HUES64 (cell line): ENCODE data around the gene IL1RAPL1.

Experiments used
- H3K27ac ChIP-seq: 2 replicates; pipeline ENCODE4 v1.7.0; 2013; ENCODE audit warnings: low read depth, low read length, inconsistent platforms
- H3K27me3 ChIP-seq: 2 replicates; pipeline ENCODE4 v1.6.1; 2013; ENCODE audit warnings: mild to moderate bottlenecking, low read length; ENCODE audit not compliant: insufficient read depth
- H3K36me3 ChIP-seq: 2 replicates; pipeline ENCODE4 v1.6.1; 2013; ENCODE audit warnings: mild to moderate bottlenecking, low read length; ENCODE audit not compliant: insufficient read depth
- H3K4me1 ChIP-seq: 2 replicates; pipeline ENCODE4 v1.6.1; 2013; ENCODE audit warnings: mild to moderate bottlenecking, low read length, moderate library complexity; ENCODE audit not compliant: insufficient read depth
- H3K4me3 ChIP-seq: 2 replicates; pipeline ENCODE4 v1.5.1; 2013; ENCODE audit warnings: mild to moderate bottlenecking, low read length, moderate library complexity
- H3K9ac ChIP-seq: 2 replicates; pipeline ENCODE4 v1.6.1; 2013; ENCODE audit warnings: mild to moderate bottlenecking, low read depth, low read length
- H3K9me3 ChIP-seq: 2 replicates; pipeline ENCODE4 v1.6.1; 2013; ENCODE audit warnings: low read depth, low read length; ENCODE audit not compliant: insufficient read depth
- WGBS: fragments of 150-250, 120-280 bp; methylation state at CpG from one replicate; pipeline ENCODE4 v1.1.7; 2013; ENCODE audit warnings: missing lambda C conversion rate; 5-methylcytosine and 5-hydroxymethylcytosine counted together

The IL1RAPL1 gene

DNA sequence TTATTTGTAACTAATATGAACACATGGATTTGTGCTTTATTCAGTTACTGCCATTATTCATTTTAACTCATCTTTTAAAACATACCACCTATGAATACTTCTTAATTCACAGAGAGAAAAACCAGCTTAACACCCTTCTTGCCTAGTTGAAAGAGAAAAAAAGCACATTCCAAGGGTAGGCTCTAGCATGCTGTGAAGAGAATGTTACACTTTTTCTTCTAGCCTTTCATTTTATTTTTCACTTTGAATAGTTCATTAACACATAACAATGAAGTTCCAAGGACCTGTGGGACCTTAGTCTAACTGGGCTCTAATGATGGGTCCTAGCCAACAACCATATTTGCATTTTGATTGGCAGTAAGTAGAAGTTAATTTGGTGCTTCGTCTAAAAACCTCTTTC lies 1348.2 kb downstream of the IL1RAPL1 start:
- Histone ChIP-seq H3K27ac (no peak overlapping the region; the same call in 1 of the 2 replicates), H3K9me3 (no peaks in the 10 kb centered on the region), H3K27me3 (no peaks in the 10 kb centered on the region), H3K36me3 (no peaks in the 10 kb centered on the region), H3K9ac (no peak overlapping the region), H3K4me1 (peaks cover 20% of the 10 kb centered on the region), H3K4me3 (no peak overlapping the region)
- WGBS, result no CpG with 5 or more reads among the region's 1 CpG

DNA sequence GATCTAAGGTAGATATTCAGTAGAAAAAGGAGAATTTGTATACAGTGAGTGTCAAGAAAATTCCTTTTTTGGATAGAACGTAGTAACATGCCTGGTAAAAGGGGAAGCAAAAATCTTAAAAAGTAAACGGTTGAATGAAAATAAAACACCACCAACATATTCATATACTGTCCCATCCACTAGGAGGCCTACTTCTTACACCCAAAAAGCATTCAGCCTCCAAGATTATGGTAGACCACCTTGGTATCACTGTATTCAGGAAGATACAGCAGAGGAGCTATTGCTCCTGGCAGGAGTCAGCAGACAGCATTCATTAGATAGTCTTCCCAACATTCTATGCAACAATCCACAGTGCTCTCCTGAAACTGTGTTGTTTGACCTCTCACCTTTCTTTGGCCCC lies 1353.5 kb downstream of the IL1RAPL1 start:
- H3K36me3 ChIP-seq, result no peaks in the 10 kb centered on the region
- 92% methylated on average over 1 of the region's 2 CpGs for WGBS

DNA sequence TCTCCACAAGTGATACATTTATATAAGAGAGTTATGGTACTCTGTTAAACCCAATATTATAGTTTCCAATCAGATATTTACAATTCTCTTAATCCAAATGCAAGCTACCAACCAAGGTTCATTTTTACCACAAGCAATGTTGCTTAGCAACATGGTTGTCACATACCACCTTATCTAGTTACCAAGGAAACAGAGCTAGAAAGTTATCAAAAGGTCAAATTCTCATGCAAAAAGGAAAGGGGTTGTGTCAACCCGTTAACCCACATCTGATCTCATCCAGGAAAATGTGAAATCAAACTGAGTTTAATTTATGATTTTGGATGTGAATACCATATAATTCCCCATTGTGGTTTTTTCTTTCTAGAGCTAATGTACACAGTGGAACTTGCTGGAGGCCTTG lies 1354.0 kb downstream of the IL1RAPL1 start:
- Histone ChIP-seq H3K9me3 (no peaks in the 10 kb centered on the region), H3K27me3 (no peaks in the 10 kb centered on the region), H3K36me3 (no peaks in the 10 kb centered on the region), H3K27ac (no peak overlapping the region), H3K4me1 (peaks cover 5% of the 10 kb centered on the region), H3K4me3 (no peak overlapping the region), H3K9ac (no peak overlapping the region)
- 40% methylated on average over 1 of the region's 1 CpG for WGBS

More for the DNA sequence above, 1353.5 kb downstream of the IL1RAPL1 start:
- Histone ChIP-seq H3K9ac (no peak overlapping the region), H3K9me3 (no peaks in the 10 kb centered on the region), H3K4me1 (peaks cover 11% of the 10 kb centered on the region), H3K4me3 (no peak overlapping the region), H3K27ac (no peak overlapping the region), H3K27me3 (no peaks in the 10 kb centered on the region)

DNA sequence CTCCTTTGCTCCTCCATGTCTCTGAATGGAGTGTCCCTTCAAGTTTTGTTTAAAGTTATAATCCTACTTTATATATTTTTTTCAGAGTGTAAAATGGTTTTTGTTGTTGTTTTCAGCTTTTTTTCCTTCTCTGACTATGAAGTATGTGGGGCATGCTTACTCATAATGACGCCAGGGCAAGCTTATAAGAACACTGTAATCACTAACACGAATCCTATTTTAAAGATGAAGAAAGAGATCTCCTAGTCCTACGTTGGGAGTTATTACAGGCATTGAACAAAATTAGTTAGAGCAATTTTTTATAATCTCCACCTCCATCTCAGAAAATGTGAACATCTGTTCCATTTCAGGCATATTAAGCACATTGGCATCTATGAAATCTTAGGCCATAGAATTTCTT lies 1360.0 kb downstream of the IL1RAPL1 start:
- no peaks in the 10 kb centered on the region for H3K36me3 ChIP-seq
- no peaks in the 10 kb centered on the region for H3K9me3 ChIP-seq
- 95% methylated on average over 2 of the region's 3 CpGs for WGBS
- no peak overlapping the region for H3K4me3 ChIP-seq
- no peaks in the 10 kb centered on the region for H3K4me1 ChIP-seq
- no peak overlapping the region for H3K27ac ChIP-seq
- no peak overlapping the region for H3K9ac ChIP-seq
- no peaks in the 10 kb centered on the region for H3K27me3 ChIP-seq

DNA sequence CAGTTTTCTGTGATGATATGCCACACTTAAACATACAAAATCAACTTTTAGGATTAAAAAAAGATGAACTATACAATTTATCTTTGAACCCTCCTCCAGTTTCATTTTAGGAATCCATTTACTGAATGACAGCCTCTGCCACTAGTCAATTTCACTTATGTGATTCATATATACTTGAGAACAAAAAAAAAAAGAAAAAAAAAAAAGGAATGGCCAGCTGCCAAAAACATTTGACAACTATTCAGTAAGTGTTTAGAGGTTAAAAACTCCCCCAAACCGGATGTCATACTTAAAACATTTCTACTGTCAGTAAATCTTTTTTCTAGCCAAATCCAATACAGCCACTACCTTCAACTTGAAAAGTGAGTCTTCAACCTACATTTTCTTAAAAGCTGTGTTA lies 1361.4 kb downstream of the IL1RAPL1 start:
- Histone ChIP-seq H3K9ac (no peak overlapping the region), H3K27ac (no peak overlapping the region), H3K4me3 (no peak overlapping the region), H3K27me3 (no peaks in the 10 kb centered on the region), H3K36me3 (no peaks in the 10 kb centered on the region), H3K9me3 (no peaks in the 10 kb centered on the region), H3K4me1 (no peaks in the 10 kb centered on the region)
- WGBS, result 69% methylated on average over 1 of the region's 1 CpG

DNA sequence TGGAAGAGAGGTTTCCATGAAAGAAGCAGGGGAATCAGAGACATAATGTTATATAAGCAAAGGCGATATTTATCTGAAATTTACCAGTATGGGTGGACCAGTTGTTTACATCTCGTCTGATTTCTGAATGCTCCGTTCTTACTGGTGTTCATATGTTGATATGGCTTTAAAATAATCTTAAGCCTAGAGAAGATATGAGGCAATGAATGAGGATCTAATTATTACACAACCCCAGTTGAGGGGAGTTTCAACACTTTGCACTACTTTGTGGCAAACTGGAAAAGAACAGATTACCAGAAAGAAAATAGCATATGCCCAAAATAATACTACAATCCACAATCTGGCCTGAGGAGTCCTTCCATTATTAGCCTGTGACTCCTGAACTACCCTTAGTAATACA lies 1364.8 kb downstream of the IL1RAPL1 start:
- H3K36me3 ChIP-seq, result no peaks in the 10 kb centered on the region
- H3K4me1 ChIP-seq, result no peaks in the 10 kb centered on the region
- 84% methylated on average over 3 of the region's 3 CpGs for WGBS

DNA sequence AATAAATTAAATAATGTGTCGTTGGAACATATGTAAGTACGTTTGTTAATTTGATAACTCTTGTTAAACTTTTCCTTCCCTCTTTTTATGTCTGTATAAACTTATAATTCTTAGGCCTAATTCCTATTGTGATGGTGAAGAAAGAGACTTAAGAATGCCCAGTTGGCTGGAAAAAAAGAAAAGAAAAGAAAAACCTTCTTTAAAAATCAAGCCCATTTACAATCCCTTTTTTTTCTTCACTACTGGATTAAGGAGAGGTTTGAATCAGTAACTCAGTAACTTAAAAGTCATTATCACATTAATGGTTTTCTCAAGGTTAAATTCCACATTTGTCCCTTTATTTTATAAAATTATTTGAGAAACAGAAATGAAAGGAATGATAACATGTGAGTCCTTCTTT lies 1374.8 kb downstream of the IL1RAPL1 start:
- H3K4me3 ChIP-seq, result no peak overlapping the region
- H3K9me3 ChIP-seq, result no peaks in the 10 kb centered on the region
- no peak overlapping the region for H3K27ac ChIP-seq
- no CpG with 5 or more reads among the region's 2 CpGs for WGBS
- H3K9ac ChIP-seq, result no peak overlapping the region
- no peaks in the 10 kb centered on the region for H3K27me3 ChIP-seq
- peaks cover 27% of the 10 kb centered on the region for H3K4me1 ChIP-seq
- no peaks in the 10 kb centered on the region for H3K36me3 ChIP-seq

More for the DNA sequence above, 1364.8 kb downstream of the IL1RAPL1 start:
- no peaks in the 10 kb centered on the region for H3K27me3 ChIP-seq
- no peaks in the 10 kb centered on the region for H3K9me3 ChIP-seq
- H3K4me3 ChIP-seq, result no peak overlapping the region
- no peak overlapping the region for H3K27ac ChIP-seq
- H3K9ac ChIP-seq, result no peak overlapping the region

DNA sequence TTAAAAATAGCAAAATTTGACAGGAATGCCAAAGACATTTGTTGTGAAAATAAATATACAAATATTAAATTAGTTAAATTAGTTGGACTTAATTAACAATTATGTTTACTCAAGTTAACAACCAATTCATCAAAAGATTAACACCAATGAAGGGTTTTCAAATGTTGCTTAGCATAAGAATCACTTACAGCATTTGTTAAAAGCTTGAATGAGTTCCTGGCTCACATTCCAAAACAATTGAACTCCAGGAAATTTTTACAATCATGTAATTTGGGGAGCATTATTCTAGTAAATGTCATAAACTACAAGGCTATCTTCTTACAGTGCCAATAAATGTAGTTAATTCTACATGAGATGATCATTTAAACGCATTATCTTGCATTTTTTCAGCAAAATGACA lies 1378.4 kb downstream of the IL1RAPL1 start:
- Histone ChIP-seq H3K9me3 (no peaks in the 10 kb centered on the region), H3K27me3 (no peaks in the 10 kb centered on the region), H3K4me1 (peaks cover 27% of the 10 kb centered on the region), H3K9ac (no peak overlapping the region), H3K36me3 (no peaks in the 10 kb centered on the region), H3K27ac (0 out of 2 replicates have a peak overlapping the region, but pooled peaks have one; percentile 8), H3K4me3 (no peak overlapping the region)
- WGBS, result 50% methylated on average over 1 of the region's 1 CpG

DNA sequence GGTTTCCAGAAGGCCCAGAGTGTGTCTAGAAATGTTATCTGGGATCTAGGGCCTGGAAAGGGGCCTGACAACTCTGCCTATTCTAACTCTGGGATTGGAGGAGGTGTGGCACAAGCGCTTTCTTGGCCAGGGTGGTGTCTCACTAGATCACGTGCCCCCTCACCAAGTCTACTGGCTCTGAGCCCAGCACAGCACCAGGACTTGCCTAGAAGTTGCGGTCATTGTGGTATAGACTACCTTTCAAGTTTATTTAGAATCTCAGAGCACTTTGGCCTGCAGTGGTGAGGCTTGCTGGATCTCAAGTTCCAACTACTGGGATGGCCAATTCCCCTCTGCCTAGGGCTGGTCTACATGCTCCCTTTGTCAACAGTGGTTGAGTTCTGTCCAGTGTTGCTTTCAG lies 1404.8 kb downstream of the IL1RAPL1 start:
- Histone ChIP-seq H3K9me3 (no peaks in the 10 kb centered on the region), H3K9ac (no peak overlapping the region), H3K27ac (no peak overlapping the region), H3K36me3 (no peaks in the 10 kb centered on the region), H3K4me3 (no peak overlapping the region), H3K4me1 (no peaks in the 10 kb centered on the region), H3K27me3 (no peaks in the 10 kb centered on the region)
- 97% methylated on average over 3 of the region's 3 CpGs for WGBS

DNA sequence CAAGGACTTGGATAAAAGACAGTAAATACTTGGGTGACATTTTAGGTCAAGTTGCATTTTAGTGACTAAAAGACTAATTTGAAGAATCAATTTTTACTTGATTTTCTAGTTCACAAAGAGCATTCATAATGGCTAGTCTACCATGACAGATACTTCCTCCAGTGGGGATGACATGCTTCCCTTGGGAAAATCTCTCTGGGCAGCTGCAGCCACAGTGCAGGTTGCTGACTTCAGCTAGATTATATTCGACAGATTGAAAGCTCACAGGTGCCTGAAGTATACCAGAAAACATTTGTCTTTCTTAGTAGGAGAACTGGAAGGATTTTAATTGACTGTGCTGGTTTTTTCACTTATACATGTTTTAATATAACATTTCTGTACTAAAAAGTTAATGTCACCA lies 1418.6 kb downstream of the IL1RAPL1 start:
- WGBS, result 100% methylated on average over 1 of the region's 1 CpG
- peaks cover 10% of the 10 kb centered on the region for H3K4me1 ChIP-seq
- H3K27me3 ChIP-seq, result no peaks in the 10 kb centered on the region
- H3K36me3 ChIP-seq, result no peaks in the 10 kb centered on the region
- no peak overlapping the region for H3K27ac ChIP-seq
- no peaks in the 10 kb centered on the region for H3K9me3 ChIP-seq
- H3K4me3 ChIP-seq, result no peak overlapping the region
- no peak overlapping the region for H3K9ac ChIP-seq
